Panc1 (cell line): ENCODE measurements around the gene IGF2R. TPM values are rescaled to one million over a fixed set of nuclear protein-coding genes. Genes with fewer than 3 reads are reported as not detected.

Experiments used
- ATAC-seq: fragments of 200-7000 bp; cut with Tn5 transposase; 2 replicates; pipeline ENCODE4 v1.9.1; 2020; ENCODE audit warnings: mild to moderate bottlenecking, moderate library complexity
- BruUV-seq: library from RNA; stranded (reverse); fragments of 400-500 nt; replicated peaks from 2 replicates; lab custom pipeline; 2021; lab: Mats Ljungman, UMichigan
- CTCF ChIA-PET: fragments of 300-600 bp; sonication (Branson Sonifier 250); formaldehyde crosslinking; loops from one replicate; lab custom pipeline; 2022; ENCODE audit warnings: antibody characterized with exemption; lab: Charles Lee
- POLR2A ChIA-PET: fragments of 300-600 bp; sonication (Branson Sonifier 250); formaldehyde crosslinking; loops from one replicate; lab custom pipeline; 2022; ENCODE audit warnings: antibody characterized with exemption; lab: Charles Lee
- DNase-seq: peaks from one replicate; pipeline ENCODE4 v3.0.0-alpha.2; 2010; ENCODE audit warnings: low read depth, low spot score
- H3K27ac ChIP-seq: 2 replicates; pipeline ENCODE4 v1.5.1; 2011; ENCODE audit warnings: mild to moderate bottlenecking, low read length, inconsistent platforms
- H3K27me3 ChIP-seq: fragments of 200-500 bp; sonication (Bioruptor generic); 2 replicates; pipeline ENCODE4 v1.6.0; 2014; ENCODE audit warnings: low read length, inconsistent platforms; ENCODE audit not compliant: control insufficient read depth, insufficient read depth
- H3K36me3 ChIP-seq: fragments of 200-500 bp; sonication (Bioruptor generic); 2 replicates; pipeline ENCODE4 v1.5.1; 2014; ENCODE audit warnings: inconsistent platforms, mild to moderate bottlenecking, low read length, moderate library complexity; ENCODE audit not compliant: control insufficient read depth, insufficient read depth
- H3K4me1 ChIP-seq: 2 replicates; pipeline ENCODE4 v1.5.1; 2011; ENCODE audit warnings: inconsistent platforms, mild to moderate bottlenecking, low read length, moderate library complexity; ENCODE audit not compliant: control insufficient read depth, insufficient read depth
- H3K4me3 ChIP-seq, 2 experiments: 2 replicates each; pipeline ENCODE4 v1.5.1; 2011 to 2012; ENCODE audit warnings: low read depth in 2 of 2, low read length in 2 of 2, mild to moderate bottlenecking in 2 of 2, inconsistent platforms in 1 of 2, moderate library complexity in 1 of 2
- H3K9me3 ChIP-seq: fragments of 200-500 bp; sonication (Bioruptor generic); 2 replicates; pipeline ENCODE4 v1.5.1; 2014; ENCODE audit warnings: low read depth, mild to moderate bottlenecking, inconsistent platforms, low read length, moderate library complexity; ENCODE audit not compliant: control insufficient read depth, insufficient read depth
- POLR2AphosphoS5 ChIP-seq: IDR thresholded peaks from 2 replicates; pipeline ENCODE4 v1.6.1; 2012; ENCODE audit warnings: mild to moderate bottlenecking, low read depth, low read length, moderate library complexity
- SIN3A ChIP-seq: IDR thresholded peaks from 2 replicates; pipeline ENCODE4 v1.6.1; 2012; ENCODE audit warnings: low read depth, mild to moderate bottlenecking, low read length, moderate library complexity, borderline replicate concordance; ENCODE audit not compliant: insufficient read depth
- in situ Hi-C: cut with HindIII; loops from 2 replicates; pipeline ENCODE4 v1.10.0; 2016; ENCODE audit warnings: low sequenced_read_pairs, low pct_unique_long_range_greater_than_20kb
- intact Hi-C: fragments of 100-400 bp; cut with micrococcal nuclease; formaldehyde crosslinking; loops from one replicate; pipeline ENCODE4 v1.10.0; 2022; ENCODE audit not compliant: unreplicated experiment
- total RNA-seq: library from RNA; stranded (reverse); gene quantifications from one replicate; pipeline ENCODE4 v1.2.1, GENCODE V29; 2021; ENCODE audit not compliant: unreplicated experiment
- TF ChIP-seq, protein P1 (sequence below): fragments of 450-650 bp; IDR thresholded peaks from 2 replicates; pipeline ENCODE4 v1.5.1; 2017; ENCODE audit warnings: mild to moderate bottlenecking
- TF ChIP-seq, protein P2 (sequence below), 2 experiments: IDR thresholded peaks; 2 replicates each; pipeline ENCODE4 v1.6.1; 2011 to 2012; ENCODE audit warnings: low read depth in 2 of 2, control low read depth in 1 of 2, low read length in 1 of 2, mild to moderate bottlenecking in 1 of 2, moderate library complexity in 1 of 2; ENCODE audit not compliant: insufficient read depth in 1 of 2

The IGF2R gene
- total RNA-seq, 1 experiment from 2014 or later: 163 TPM

- ATAC-seq: no peak
These were observed 20.9 kb downstream of the IGF2R start for GRCh38 chr6:159989492-159990480.

DNA sequence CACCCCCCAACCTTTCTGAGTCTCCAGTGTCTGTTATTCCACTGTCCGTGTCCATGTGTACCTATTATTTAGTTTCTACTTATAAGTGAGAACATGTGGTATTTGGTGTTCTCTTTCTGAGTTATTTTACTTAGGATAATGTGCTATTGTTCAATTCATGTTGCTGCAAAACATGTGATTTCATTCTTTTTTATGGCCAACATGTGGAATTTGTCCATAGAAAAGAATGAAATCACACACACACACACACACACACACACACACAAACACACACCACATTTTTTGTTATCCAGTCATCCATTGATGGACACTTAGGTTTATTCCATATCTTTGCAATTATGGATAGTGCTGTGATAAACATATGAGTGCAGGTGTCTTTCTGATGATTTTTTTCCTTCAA lies 23.5 kb downstream of the IGF2R start:
- ATAC-seq: no peak

More at GRCh38 chr6:159989492-159990480, 20.9 kb downstream of the IGF2R start:
- Histone ChIP-seq H3K27me3 (no peaks in the 10 kb centered on the region), H3K36me3 (no peaks in the 10 kb centered on the region), H3K4me3 (no peak overlapping the region), H3K27ac (no peak overlapping the region), H3K4me1 (peaks cover 5% of the 10 kb centered on the region), H3K9me3 (no peaks in the 10 kb centered on the region)
- ChIA-PET POLR2A (no interaction called here), CTCF (no interaction called here)
- DNase-seq: no peak
- TF ChIP-seq, protein P1, sequence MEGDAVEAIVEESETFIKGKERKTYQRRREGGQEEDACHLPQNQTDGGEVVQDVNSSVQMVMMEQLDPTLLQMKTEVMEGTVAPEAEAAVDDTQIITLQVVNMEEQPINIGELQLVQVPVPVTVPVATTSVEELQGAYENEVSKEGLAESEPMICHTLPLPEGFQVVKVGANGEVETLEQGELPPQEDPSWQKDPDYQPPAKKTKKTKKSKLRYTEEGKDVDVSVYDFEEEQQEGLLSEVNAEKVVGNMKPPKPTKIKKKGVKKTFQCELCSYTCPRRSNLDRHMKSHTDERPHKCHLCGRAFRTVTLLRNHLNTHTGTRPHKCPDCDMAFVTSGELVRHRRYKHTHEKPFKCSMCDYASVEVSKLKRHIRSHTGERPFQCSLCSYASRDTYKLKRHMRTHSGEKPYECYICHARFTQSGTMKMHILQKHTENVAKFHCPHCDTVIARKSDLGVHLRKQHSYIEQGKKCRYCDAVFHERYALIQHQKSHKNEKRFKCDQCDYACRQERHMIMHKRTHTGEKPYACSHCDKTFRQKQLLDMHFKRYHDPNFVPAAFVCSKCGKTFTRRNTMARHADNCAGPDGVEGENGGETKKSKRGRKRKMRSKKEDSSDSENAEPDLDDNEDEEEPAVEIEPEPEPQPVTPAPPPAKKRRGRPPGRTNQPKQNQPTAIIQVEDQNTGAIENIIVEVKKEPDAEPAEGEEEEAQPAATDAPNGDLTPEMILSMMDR: no peak
- no peak for TF ChIP-seq POLR2AphosphoS5
- intact Hi-C loops (no loop called here), in situ Hi-C loops (no loop called here)
- no TSS peak for BruUV-seq

More for the DNA sequence above, 23.5 kb downstream of the IGF2R start:
- TF ChIP-seq POLR2AphosphoS5: no peak
- TF ChIP-seq, protein P2, sequence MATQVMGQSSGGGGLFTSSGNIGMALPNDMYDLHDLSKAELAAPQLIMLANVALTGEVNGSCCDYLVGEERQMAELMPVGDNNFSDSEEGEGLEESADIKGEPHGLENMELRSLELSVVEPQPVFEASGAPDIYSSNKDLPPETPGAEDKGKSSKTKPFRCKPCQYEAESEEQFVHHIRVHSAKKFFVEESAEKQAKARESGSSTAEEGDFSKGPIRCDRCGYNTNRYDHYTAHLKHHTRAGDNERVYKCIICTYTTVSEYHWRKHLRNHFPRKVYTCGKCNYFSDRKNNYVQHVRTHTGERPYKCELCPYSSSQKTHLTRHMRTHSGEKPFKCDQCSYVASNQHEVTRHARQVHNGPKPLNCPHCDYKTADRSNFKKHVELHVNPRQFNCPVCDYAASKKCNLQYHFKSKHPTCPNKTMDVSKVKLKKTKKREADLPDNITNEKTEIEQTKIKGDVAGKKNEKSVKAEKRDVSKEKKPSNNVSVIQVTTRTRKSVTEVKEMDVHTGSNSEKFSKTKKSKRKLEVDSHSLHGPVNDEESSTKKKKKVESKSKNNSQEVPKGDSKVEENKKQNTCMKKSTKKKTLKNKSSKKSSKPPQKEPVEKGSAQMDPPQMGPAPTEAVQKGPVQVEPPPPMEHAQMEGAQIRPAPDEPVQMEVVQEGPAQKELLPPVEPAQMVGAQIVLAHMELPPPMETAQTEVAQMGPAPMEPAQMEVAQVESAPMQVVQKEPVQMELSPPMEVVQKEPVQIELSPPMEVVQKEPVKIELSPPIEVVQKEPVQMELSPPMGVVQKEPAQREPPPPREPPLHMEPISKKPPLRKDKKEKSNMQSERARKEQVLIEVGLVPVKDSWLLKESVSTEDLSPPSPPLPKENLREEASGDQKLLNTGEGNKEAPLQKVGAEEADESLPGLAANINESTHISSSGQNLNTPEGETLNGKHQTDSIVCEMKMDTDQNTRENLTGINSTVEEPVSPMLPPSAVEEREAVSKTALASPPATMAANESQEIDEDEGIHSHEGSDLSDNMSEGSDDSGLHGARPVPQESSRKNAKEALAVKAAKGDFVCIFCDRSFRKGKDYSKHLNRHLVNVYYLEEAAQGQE (IDR thresholded peaks at IDR 0.05; ENCODE audit: insufficient read depth in 1 of 2, low read depth in 2 of 2, low read length in 1 of 2): no peak
- TF ChIP-seq SIN3A: no peak
- CTCF ChIA-PET: no interaction called here
- H3K36me3 ChIP-seq: no peaks in the 10 kb centered on the region
- no peaks in the 10 kb centered on the region for H3K4me1 ChIP-seq
- DNase-seq: no peak
- no TSS peak for BruUV-seq
- POLR2A ChIA-PET: no interaction called here
- H3K27me3 ChIP-seq: no peaks in the 10 kb centered on the region
- no peak overlapping the region for H3K27ac ChIP-seq
- intact Hi-C loops: no loop called here
- no peaks in the 10 kb centered on the region for H3K9me3 ChIP-seq
- no peak overlapping the region for H3K4me3 ChIP-seq
- in situ Hi-C loops: no loop called here
